ENCODE measurements around the gene CHST5.
"Not testable (repeated sequence)": the region's sequence is repeated elsewhere in the genome, so short reads cannot be mapped to it uniquely, and the experiment has no call there.

The CHST5 gene

DNA sequence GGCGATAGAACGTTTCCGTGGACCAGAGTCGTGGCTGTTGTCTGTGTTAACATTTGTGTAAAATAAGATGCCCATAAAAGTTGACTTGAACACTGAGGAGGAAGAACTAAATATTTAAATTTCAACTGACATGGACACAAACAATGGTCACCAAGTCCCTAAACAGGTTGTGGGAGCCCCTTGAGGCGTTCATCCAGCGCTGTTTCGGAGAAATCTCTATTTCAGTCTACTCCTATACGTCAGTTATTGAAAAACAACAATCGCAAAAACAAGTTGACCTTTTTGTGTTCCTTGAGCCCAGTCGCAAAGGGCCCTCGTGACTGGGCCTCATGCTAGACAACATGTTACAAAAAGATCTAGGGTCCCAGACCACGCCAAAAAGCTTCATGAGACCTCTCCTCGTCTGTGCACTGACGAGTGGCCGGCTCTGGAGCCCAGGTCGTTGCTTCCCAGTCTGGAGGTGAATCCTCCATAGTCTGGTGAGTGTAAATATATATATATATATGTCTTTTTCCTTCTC lies 20.6 kb upstream of the CHST5 start:
- no peak for DNase-seq
- H3K36me3 ChIP-seq (replicated peaks) = no peaks in the 10 kb centered on the region
- no peaks in the 10 kb centered on the region for H3K27me3 ChIP-seq (replicated peaks)
- in situ Hi-C loops (cut with HindIII; ENCODE audit: low pct_ligation_motif_present, low sequenced_read_pairs) = no loop called here
- TF ChIP-seq CTCF (IDR thresholded peaks at IDR 0.05; ENCODE audit: low read depth, low read length, missing control alignments) = no peak
- peak overlapping the region; percentile 22 for H3K27ac ChIP-seq
- peak overlapping the region; percentile 82 for H3K4me3 ChIP-seq (ENCODE audit: low read depth, low read length)

- Histone ChIP-seq H3K36me3 (replicated peaks) (no peaks in the 10 kb centered on the region), H3K27me3 (replicated peaks) (no peaks in the 10 kb centered on the region), H3K4me3 (ENCODE audit: low read depth, low read length) (peak within 1 kb of the TSS; percentile 82), H3K27ac (peak within 1 kb of the TSS; percentile 56)
- DNase-seq = peak; percentile 96
- in situ Hi-C loops (cut with HindIII; ENCODE audit: low pct_ligation_motif_present, low sequenced_read_pairs) = no loop called here
- peak; percentile 14 for TF ChIP-seq CTCF (IDR thresholded peaks at IDR 0.05; ENCODE audit: low read depth, low read length, missing control alignments)
These were observed 20.0 kb upstream of the CHST5 start, which contains the start of gene TMEM231 for GRCh38 chr16:75555707-75556430. Gene TMEM231 (minus strand): TSS chr16:75556252. CDS start chr16:75556209, 43 bp downstream.

- DNase-seq = peak; percentile 94
- TF ChIP-seq CTCF (IDR thresholded peaks at IDR 0.05; ENCODE audit: low read depth, low read length, missing control alignments) = no peak
- Histone ChIP-seq H3K4me3 (ENCODE audit: low read depth, low read length) (peak overlapping the region; percentile 82), H3K27me3 (replicated peaks) (no peaks in the 10 kb centered on the region), H3K27ac (peak overlapping the region; percentile 56), H3K36me3 (replicated peaks) (no peaks in the 10 kb centered on the region)
- in situ Hi-C loops (cut with HindIII; ENCODE audit: low pct_ligation_motif_present, low sequenced_read_pairs) = no loop called here
These were observed 19.4 kb upstream of the CHST5 start for GRCh38 chr16:75555213-75555706.

- in situ Hi-C loops (cut with HindIII; ENCODE audit: low pct_ligation_motif_present, low sequenced_read_pairs) = no loop called here
- DNase-seq = no peak
- Histone ChIP-seq H3K27ac (no peak overlapping the region), H3K36me3 (replicated peaks) (no peaks in the 10 kb centered on the region), H3K4me3 (ENCODE audit: low read depth, low read length) (no peak overlapping the region), H3K27me3 (replicated peaks) (no peaks in the 10 kb centered on the region)
- no peak for TF ChIP-seq CTCF (IDR thresholded peaks at IDR 0.05; ENCODE audit: low read depth, low read length, missing control alignments)
These were observed 17.0 kb upstream of the CHST5 start for GRCh38 chr16:75552951-75553350.

GRCh38 chr16:75550211-75550662 lies 14.3 kb upstream of the CHST5 start:
- H3K27me3 ChIP-seq (replicated peaks) = no peaks in the 10 kb centered on the region
- peak; percentile 63 for DNase-seq
- peak; percentile 69 for TF ChIP-seq CTCF (IDR thresholded peaks at IDR 0.05; ENCODE audit: low read depth, low read length, missing control alignments)
- no peak overlapping the region for H3K27ac ChIP-seq
- no peaks in the 10 kb centered on the region for H3K36me3 ChIP-seq (replicated peaks)
- in situ Hi-C loops (cut with HindIII; ENCODE audit: low pct_ligation_motif_present, low sequenced_read_pairs) = no loop called here
- no peak overlapping the region for H3K4me3 ChIP-seq (ENCODE audit: low read depth, low read length)

DNA sequence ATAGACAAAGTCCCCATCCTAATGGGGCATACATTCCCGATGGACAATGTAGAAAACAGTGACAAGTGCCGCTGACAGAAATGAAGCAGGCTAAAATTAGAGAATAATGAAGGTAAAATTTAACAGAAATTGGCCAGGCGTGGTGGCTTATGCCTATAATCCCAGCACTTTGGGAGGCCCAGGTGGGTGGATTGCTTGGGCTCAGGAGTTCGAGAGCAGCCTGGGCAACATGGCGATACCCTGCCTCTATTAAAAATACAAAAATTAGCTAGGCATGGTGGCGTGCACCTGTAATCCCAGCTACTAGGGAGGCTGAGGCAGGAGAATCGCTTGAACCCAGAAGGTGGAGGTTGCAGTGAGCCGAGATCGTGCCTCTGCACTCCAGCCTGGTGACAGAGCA lies 12.5 kb upstream of the CHST5 start:
- H3K4me3 ChIP-seq (ENCODE audit: low read depth, low read length); H3K36me3 ChIP-seq (replicated peaks); H3K27ac ChIP-seq; H3K27me3 ChIP-seq (replicated peaks); DNase-seq; in situ Hi-C loops (cut with HindIII; ENCODE audit: low pct_ligation_motif_present, low sequenced_read_pairs): not testable (repeated sequence)

All from brain microvascular endothelial cell (primary cell).